Fibroblast of pulmonary artery (primary cell): ENCODE data around the gene RPL3.
"Not testable (repeated sequence)": the region's sequence is repeated elsewhere in the genome, so short reads cannot be mapped to it uniquely, and the experiment has no call there.

Experiments used
- DNase-seq: peaks from one replicate; pipeline ENCODE4 v3.0.0-alpha.2; 2010; ENCODE audit warnings: low read depth
- H3K4me3 ChIP-seq: replicated peaks from 2 replicates; pipeline ENCODE4 v1.5.1; 2011; ENCODE audit warnings: low read depth, mild to moderate bottlenecking, control low read depth, low read length, moderate library complexity
- CTCF ChIP-seq: IDR thresholded peaks from 2 replicates; pipeline ENCODE4 v1.5.1; 2011; ENCODE audit warnings: mild to moderate bottlenecking, control low read depth, low read length, inconsistent platforms; ENCODE audit errors: missing control alignments

The RPL3 gene

DNA sequence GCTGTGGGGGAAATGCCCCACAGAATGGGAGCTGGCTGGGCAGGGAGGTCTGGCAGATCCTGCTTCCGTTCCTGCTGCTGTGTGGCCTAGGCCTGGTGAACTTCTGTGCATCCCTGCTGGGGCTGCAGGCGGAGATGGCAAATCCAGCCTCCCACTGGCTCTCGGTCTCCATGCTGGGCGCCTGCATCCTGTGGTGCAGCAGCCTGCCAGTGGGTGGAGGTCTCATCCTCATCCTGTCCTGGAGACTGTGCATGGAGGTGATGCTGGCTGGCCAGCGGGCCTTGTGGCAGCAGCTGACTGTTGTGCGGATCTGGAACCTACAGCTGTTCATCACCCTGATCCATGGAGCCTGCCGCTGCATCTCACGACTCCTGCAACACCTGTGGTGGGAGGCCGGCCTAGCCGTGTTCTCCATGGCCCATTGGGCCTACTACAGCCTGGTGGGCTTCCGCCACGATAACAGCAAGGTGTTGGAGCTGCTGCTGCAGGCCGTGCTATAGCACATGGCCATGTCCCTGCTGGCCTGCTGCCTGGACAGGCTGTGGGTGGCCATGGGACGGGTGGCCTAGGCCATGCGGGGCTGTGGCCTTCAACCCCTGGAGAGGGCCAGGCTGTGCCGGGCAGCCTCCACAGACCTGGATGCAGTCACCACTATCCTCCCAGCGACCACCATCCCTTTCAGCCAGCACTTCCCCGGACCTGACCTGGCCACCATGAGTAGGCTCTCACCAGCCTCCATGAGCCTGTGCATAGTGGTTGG, 8.8 kb upstream of the RPL3 start:
- H3K4me3 ChIP-seq = no peak overlapping the region
- no peak for TF ChIP-seq CTCF
- DNase-seq = no peak

DNA sequence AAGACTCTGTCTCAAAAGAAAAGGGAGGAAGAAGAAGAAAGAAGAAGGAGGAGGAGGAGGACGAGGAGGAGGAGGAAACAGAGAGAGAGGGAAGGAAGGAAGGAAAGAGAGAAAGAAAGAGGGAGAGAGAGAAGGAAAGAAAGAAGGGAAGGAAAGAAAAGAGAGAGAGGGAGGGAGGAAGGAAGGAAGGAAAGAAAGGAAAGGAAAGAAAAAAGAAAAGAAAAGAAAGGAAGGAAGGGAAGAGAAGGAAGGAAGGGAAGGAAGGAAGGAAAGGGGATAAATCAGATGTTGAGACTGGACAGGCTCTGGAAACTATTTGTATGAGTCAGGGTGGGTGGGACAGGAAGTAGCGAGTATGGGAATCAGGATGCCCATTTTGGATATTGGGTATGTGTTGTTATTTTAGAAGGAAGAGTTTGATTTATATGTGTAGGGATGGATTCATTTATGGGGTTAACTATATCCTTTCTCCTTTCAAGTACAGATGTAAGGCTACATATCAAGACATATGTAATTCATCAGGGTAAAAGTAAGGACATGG, 6.0 kb upstream of the RPL3 start:
- TF ChIP-seq CTCF = no peak
- DNase-seq = no peak
- no peak overlapping the region for H3K4me3 ChIP-seq

GRCh38 chr22:39320616-39321029, 1.2 kb upstream of the RPL3 start:
- not testable (repeated sequence) for DNase-seq
- H3K4me3 ChIP-seq = peak overlapping the region; percentile 97

DNA sequence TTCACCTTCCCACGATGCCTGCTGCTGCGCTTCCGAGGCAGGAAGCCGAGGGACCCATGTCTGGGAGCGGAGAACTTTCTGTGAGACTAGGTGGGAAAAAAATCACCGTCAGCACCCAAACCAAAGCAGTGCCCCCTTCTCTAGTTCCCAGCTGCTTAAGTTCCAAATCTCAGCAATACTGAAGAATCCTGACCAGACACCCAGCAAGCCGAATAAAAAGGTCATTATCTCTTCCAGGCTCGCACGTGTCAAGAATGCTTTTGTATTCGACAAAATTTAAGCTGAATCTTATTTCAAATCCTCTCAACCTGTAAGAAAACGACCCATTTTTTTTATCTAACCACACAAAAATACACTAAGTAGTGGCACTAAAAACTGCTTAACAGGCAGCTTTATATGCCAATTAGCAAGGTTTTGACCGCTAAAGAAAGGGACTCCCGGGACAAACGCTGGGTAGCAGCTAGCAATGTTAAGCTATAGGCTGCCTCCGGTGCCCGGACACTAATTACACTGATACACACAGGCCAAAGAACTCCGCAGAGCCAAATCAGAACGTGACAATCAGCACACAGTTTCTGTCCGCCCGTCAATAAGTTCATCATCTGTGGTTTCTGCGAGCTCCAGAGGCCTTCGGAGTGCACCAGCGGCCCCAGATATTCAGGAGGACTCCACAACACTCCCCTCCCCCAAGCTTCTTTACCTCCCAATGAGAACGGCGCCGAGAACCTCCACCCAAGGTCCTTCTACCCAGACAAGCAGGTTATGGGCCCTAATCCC, 728 bp downstream of the RPL3 start:
- no peak for DNase-seq
- TF ChIP-seq CTCF = no peak
- H3K4me3 ChIP-seq = peak overlapping the region; percentile 97

DNA sequence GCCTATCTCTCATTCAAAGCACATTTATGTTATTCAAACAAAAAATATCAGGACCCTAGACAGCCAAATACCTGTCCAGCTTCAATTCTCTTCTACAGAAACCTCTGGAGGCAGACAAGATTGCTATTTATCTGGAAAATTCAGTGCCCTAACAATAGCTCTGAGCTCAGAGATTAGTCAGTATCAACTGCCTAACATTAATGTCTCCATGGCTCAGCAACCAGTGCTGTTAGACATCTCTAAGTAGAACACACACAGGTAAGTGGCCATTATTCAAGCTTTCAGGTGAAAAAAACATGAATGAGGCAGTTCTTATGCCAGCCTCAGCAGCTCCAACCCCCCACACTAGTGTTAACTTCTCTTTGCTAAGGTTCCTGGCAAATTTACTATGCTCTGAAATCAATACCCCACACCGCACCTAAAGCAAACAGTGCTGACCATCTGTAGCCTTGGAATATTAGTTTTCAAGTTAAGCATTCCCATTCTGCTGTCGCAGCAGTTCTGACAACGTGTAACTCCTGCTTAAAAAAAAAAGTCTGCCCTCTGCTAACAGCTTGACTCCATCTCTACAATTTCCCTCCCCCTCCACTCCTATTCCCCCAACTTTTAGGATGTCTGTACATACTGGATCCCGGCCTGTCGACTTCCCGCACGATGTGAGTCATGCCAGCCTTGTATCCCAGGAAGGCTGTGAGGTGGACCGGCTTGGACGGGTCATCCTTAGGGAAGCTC, 1.5 kb downstream of the RPL3 start:
- TF ChIP-seq CTCF = no peak
- peak overlapping the region; percentile 97 for H3K4me3 ChIP-seq
- peak; percentile 72 for DNase-seq

GRCh38 chr22:39317084-39317774, 2.2 kb downstream of the RPL3 start:
- no peak for DNase-seq
- TF ChIP-seq CTCF = no peak
- H3K4me3 ChIP-seq = peak overlapping the region; percentile 97
